MG63 (cell line): Measurements from ENCODE around the gene SEMA7A. TPM values are rescaled to one million over a fixed set of nuclear protein-coding genes. Genes with fewer than 3 reads are reported as not detected.
A peak's percentile ranks its signal among the peaks of the same experiment; 100 is the strongest.

Source experiments
- DNase-seq: peaks from one replicate; pipeline ENCODE4 v3.0.0-alpha.2; 2020
- H3K27me3 ChIP-seq: fragments of 250-450 bp; sonication (Bioruptor Pico); 2 replicates; pipeline ENCODE4 v1.5.1; 2020; ENCODE audit warnings: mild to moderate bottlenecking, moderate library complexity
- H3K36me3 ChIP-seq: fragments of 250-450 bp; sonication (Bioruptor Pico); 2 replicates; pipeline ENCODE4 v1.5.1; 2020; ENCODE audit warnings: mild to moderate bottlenecking, moderate library complexity
- H3K4me3 ChIP-seq: fragments of 250-450 bp; sonication (Bioruptor Pico); 2 replicates; pipeline ENCODE4 v1.5.1; 2020; ENCODE audit warnings: mild to moderate bottlenecking, moderate library complexity
- H3K9me3 ChIP-seq: fragments of 250-450 bp; sonication (Bioruptor Pico); 2 replicates; pipeline ENCODE4 v1.5.1; 2020; ENCODE audit warnings: mild to moderate bottlenecking, moderate library complexity
- total RNA-seq: library from RNA; depleted of rRNA; stranded (reverse); fragments of >200 nt; shearing (Covaris generic); gene quantifications from 2 replicates; pipeline ENCODE4 v1.2.3, GENCODE V29; 2014; ENCODE audit warnings: low replicate concordance

Gene SEMA7A
- total RNA-seq, 1 experiment from 2014 or later = 12.0 TPM

- Histone ChIP-seq H3K4me3 (no peak overlapping the region), H3K36me3 (peaks cover 31% of the 10 kb centered on the region), H3K27me3 (no peaks in the 10 kb centered on the region), H3K9me3 (no peaks in the 10 kb centered on the region)
- no peak for DNase-seq
Measured at GRCh38 chr15:74413350-74414080, 20.2 kb downstream of the SEMA7A start.

GRCh38 chr15:74412159-74412558, 21.6 kb downstream of the SEMA7A start:
- no peaks in the 10 kb centered on the region for H3K9me3 ChIP-seq
- DNase-seq = no peak
- H3K27me3 ChIP-seq = no peaks in the 10 kb centered on the region
- H3K4me3 ChIP-seq = no peak overlapping the region
- peaks cover 29% of the 10 kb centered on the region for H3K36me3 ChIP-seq

- Histone ChIP-seq H3K36me3 (peaks cover 25% of the 10 kb centered on the region), H3K4me3 (no peak overlapping the region), H3K27me3 (no peaks in the 10 kb centered on the region), H3K9me3 (no peaks in the 10 kb centered on the region)
- DNase-seq = no peak
Measured at GRCh38 chr15:74411686-74412085, 22.1 kb downstream of the SEMA7A start.

GRCh38 chr15:74410502-74410901, 23.3 kb downstream of the SEMA7A start:
- Histone ChIP-seq H3K27me3 (no peaks in the 10 kb centered on the region), H3K36me3 (peaks cover 14% of the 10 kb centered on the region), H3K9me3 (no peaks in the 10 kb centered on the region), H3K4me3 (no peak overlapping the region)
- DNase-seq = no peak

GRCh38 chr15:74409225-74409624, 24.5 kb downstream of the SEMA7A start:
- Histone ChIP-seq H3K9me3 (no peaks in the 10 kb centered on the region), H3K4me3 (no peak overlapping the region), H3K36me3 (peaks cover 13% of the 10 kb centered on the region), H3K27me3 (no peaks in the 10 kb centered on the region)
- DNase-seq = no peak

GRCh38 chr15:74408815-74409214, 24.9 kb downstream of the SEMA7A start:
- H3K27me3 ChIP-seq = no peaks in the 10 kb centered on the region
- H3K9me3 ChIP-seq = no peaks in the 10 kb centered on the region
- no peak for DNase-seq
- peaks cover 10% of the 10 kb centered on the region for H3K36me3 ChIP-seq
- no peak overlapping the region for H3K4me3 ChIP-seq

GRCh38 chr15:74408385-74408784, 25.4 kb downstream of the SEMA7A start:
- no peak for DNase-seq
- Histone ChIP-seq H3K4me3 (no peak overlapping the region), H3K36me3 (peaks cover 7% of the 10 kb centered on the region), H3K27me3 (no peaks in the 10 kb centered on the region), H3K9me3 (no peaks in the 10 kb centered on the region)

- peaks cover 7% of the 10 kb centered on the region; the same call in 1 of the 2 replicates for H3K36me3 ChIP-seq
- H3K4me3 ChIP-seq = no peak overlapping the region
- H3K27me3 ChIP-seq = no peaks in the 10 kb centered on the region
- peak; percentile 98 for DNase-seq
- no peaks in the 10 kb centered on the region for H3K9me3 ChIP-seq
Measured at GRCh38 chr15:74406992-74407705, 26.6 kb downstream of the SEMA7A start.

GRCh38 chr15:74406517-74406916, 27.2 kb downstream of the SEMA7A start:
- no peak for DNase-seq
- Histone ChIP-seq H3K9me3 (no peaks in the 10 kb centered on the region), H3K4me3 (no peak overlapping the region), H3K27me3 (no peaks in the 10 kb centered on the region), H3K36me3 (peaks cover 7% of the 10 kb centered on the region; the same call in 1 of the 2 replicates)

- Histone ChIP-seq H3K4me3 (no peak overlapping the region), H3K27me3 (no peaks in the 10 kb centered on the region), H3K36me3 (peaks cover 7% of the 10 kb centered on the region; the same call in 1 of the 2 replicates), H3K9me3 (no peaks in the 10 kb centered on the region)
- no peak for DNase-seq
Measured at GRCh38 chr15:74405823-74406222, 27.9 kb downstream of the SEMA7A start.

- Histone ChIP-seq H3K36me3 (no peaks in the 10 kb centered on the region), H3K9me3 (no peaks in the 10 kb centered on the region), H3K27me3 (no peaks in the 10 kb centered on the region), H3K4me3 (no peak overlapping the region)
- no peak for DNase-seq
Measured at GRCh38 chr15:74403991-74404563, 29.7 kb downstream of the SEMA7A start.

- no peaks in the 10 kb centered on the region for H3K36me3 ChIP-seq
- H3K9me3 ChIP-seq = no peaks in the 10 kb centered on the region
- H3K27me3 ChIP-seq = no peaks in the 10 kb centered on the region
- H3K4me3 ChIP-seq = no peak overlapping the region
- no peak for DNase-seq
Measured at GRCh38 chr15:74403588-74403919, 30.2 kb downstream of the SEMA7A start.

- no peaks in the 10 kb centered on the region for H3K36me3 ChIP-seq
- H3K9me3 ChIP-seq = no peaks in the 10 kb centered on the region
- no peaks in the 10 kb centered on the region for H3K27me3 ChIP-seq
- H3K4me3 ChIP-seq = no peak overlapping the region
- DNase-seq = no peak
Measured at GRCh38 chr15:74402873-74403587, 30.7 kb downstream of the SEMA7A start.

GRCh38 chr15:74402337-74402841, 31.4 kb downstream of the SEMA7A start:
- H3K9me3 ChIP-seq = no peaks in the 10 kb centered on the region
- no peaks in the 10 kb centered on the region for H3K36me3 ChIP-seq
- H3K27me3 ChIP-seq = no peaks in the 10 kb centered on the region
- DNase-seq = no peak
- no peak overlapping the region for H3K4me3 ChIP-seq

- no peak for DNase-seq
- no peaks in the 10 kb centered on the region for H3K9me3 ChIP-seq
- H3K27me3 ChIP-seq = no peaks in the 10 kb centered on the region
- no peaks in the 10 kb centered on the region for H3K36me3 ChIP-seq
- no peak overlapping the region for H3K4me3 ChIP-seq
Measured at GRCh38 chr15:74400915-74401757, 32.6 kb downstream of the SEMA7A start.

GRCh38 chr15:74400313-74400860, 33.4 kb downstream of the SEMA7A start:
- Histone ChIP-seq H3K36me3 (no peaks in the 10 kb centered on the region), H3K9me3 (no peaks in the 10 kb centered on the region), H3K27me3 (no peaks in the 10 kb centered on the region), H3K4me3 (no peak overlapping the region)
- DNase-seq = no peak
